GM19351 (cell line): ENCODE results near the gene PFDN2.

Experiments used
- ATAC-seq: cut with Tn5 transposase; IDR thresholded peaks from one replicate; pipeline ENCODE4 v1.9.1; 2021; ENCODE audit warnings: mild to moderate bottlenecking, moderate library complexity; ENCODE audit not compliant: unreplicated experiment

The PFDN2 gene

DNA sequence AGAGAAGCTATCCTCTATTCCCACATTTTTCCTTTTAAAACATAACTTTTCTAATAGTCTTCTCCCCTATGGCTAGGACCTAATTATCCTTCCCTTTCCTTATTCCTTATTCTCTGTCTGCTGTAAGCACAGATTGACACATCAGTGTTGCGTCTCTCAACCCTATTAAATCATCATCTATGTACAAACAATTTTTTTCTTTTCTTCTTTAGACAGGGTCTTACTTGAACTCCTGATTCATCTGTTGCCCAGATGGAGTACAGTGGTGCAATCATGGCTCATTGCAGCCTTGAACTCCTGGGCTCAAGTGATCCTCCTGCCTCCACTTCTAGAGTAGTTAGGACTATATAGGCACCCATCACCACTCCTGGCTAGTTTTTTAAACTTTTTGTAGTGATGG is 11.4 kb downstream of the PFDN2 start:
- ATAC-seq, result no peak

GRCh38 chr1:161100556-161100955 is 17.3 kb downstream of the PFDN2 start:
- ATAC-seq, result no peak

DNA sequence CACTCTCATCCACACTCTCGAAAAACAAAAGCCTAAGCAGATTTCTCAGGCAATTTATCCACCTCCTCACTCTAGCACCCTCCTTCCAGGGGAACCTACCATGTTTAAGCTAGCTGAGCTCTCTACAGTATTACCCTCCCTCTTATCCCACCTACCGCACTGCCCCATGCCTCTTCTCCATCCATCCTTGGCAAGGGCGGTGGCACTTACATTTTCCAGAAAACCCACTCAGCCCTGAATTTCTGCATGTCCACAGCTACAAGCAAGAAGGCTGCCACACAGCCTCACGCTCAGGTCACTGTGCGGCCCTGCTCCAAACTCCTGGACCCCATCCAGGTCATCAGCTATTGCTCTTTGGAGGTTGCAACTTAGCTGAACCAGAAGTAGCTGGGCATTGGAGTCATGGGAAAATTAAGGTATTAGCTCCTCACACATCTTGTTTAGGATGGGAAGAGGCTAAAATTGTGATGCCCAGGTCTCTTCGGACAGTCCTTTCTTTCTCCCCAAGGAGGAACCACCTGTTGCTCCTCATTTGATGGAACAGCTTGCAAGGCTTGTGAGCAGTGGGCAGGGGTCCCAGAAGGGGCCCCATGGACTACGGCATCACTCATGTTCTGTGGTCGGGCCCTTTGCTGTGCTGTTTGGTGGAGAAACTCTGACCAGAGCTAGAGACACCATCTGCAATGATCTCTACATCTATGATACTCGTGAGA is 18.6 kb downstream of the PFDN2 start:
- no peak for ATAC-seq

- ATAC-seq, result peak; percentile 78
These were observed 19.4 kb downstream of the PFDN2 start, which contains the start of gene KLHDC9 for GRCh38 chr1:161098210-161099068. TSS of gene KLHDC9 (plus strand) at chr1:161098361. CDS start at chr1:161098536, 175 bp downstream.

DNA sequence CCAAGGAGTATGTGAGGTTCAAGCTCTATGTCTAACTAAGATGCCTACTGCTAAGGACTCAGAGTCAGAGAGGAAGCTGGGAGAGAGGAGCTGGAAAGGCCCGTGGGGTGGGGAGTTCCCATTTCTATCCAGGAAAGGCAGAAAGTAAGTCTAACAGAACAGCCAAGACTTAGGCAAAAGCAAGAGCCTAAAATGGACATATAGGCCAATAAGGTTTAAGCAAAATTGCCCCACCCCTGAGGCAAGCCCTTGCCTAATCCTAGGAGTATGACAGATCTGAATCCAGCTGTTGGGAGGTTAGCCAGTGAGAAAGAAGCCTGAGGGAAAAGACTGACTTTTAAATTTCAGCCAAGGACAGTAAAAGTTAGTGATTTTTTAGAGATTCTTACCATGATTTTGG is 21.3 kb downstream of the PFDN2 start:
- no peak for ATAC-seq

DNA sequence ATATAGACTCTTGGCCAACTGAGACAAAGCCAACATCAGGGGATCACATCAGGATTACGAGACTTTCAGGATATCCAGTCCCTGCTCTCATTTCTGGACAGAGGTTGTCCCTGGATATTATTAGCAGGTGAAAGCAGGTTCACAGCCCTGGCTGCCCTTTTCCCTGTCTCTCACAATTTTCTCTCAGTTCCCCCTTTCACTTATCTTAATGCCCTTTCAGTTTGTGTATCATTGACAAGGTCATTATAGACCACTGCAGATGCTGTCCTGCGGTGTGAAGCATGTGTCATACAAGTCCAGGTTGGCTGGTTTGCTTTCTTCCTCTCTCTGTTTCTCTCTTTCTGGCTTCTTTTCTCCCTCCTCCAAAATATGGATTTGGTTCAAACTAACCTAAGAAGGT is 21.8 kb downstream of the PFDN2 start:
- peak; percentile 44 for ATAC-seq

- no peak for ATAC-seq
These were observed 22.6 kb downstream of the PFDN2 start for GRCh38 chr1:161095230-161095629.

GRCh38 chr1:161094481-161094880 is 23.4 kb downstream of the PFDN2 start:
- no peak for ATAC-seq

DNA sequence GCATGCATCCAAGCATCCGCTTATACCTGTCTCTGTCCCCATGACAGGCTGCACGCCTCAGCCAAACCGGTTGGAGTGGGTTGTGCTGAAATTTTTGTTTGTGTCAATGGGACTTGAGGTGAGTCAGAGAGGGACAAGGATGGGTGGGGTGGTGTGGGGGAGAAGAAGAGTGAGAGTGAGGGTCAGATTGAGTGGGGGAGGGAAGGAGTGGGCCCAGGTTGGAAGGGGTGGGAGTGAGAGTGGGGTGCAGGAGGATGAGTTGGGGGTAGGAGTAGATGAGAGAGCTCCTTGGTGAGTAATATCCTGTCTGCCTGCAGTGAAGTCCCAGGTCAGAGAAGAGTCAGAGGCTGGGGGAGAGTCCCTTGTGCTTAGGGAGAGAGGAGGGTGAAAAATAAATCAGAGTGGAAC is 25.2 kb downstream of the PFDN2 start:
- ATAC-seq, result no peak

- no peak for ATAC-seq
These were observed 25.9 kb downstream of the PFDN2 start for GRCh38 chr1:161091796-161092507.

- no peak for ATAC-seq
These were observed 26.7 kb downstream of the PFDN2 start for GRCh38 chr1:161091093-161091492.

DNA sequence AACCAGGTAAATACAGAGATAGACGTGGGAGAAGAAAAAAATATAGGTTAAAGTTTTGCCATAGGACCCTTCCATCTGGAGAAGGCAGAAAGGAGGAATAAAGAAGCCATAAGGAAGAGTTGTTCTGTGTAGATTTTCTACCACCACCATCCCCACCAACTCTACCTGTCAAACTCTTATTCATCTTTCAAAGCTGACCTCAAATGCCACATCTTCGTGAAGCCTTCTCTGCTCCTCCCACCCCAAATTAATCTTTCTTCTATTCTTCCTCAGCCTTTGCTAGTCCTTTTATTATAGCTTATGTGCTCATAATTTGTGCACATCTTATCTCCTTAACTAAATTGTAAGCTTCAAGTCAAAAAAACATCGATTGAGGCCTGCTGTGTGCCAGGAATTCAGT is 27.2 kb downstream of the PFDN2 start:
- ATAC-seq, result no peak

DNA sequence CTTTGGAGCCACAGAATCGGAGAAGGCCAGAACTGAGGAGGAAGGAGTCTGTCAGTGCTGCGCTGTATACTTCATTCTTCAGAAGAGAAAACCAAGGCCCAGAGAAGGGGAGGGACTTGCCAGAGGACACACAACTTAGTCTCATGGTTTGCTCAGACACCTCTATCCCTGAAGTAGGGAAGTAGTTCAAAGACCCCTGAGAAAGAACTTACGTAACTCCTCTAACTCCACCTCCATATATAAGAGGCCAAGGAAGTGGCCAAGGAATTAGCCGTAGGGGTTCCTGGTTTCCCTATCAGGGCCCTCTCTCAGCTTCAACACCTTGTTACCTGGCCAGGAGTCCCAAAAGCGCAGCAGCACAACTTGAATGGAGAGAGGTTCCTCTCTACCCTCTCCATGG is 27.9 kb downstream of the PFDN2 start:
- ATAC-seq, result no peak

- ATAC-seq, result no peak
These were observed 28.4 kb downstream of the PFDN2 start, which contains the start of gene NECTIN4 for GRCh38 chr1:161089251-161089924. TSS of gene NECTIN4 (minus strand) at chr1:161089558. CDS start at chr1:161089296, 262 bp downstream.

DNA sequence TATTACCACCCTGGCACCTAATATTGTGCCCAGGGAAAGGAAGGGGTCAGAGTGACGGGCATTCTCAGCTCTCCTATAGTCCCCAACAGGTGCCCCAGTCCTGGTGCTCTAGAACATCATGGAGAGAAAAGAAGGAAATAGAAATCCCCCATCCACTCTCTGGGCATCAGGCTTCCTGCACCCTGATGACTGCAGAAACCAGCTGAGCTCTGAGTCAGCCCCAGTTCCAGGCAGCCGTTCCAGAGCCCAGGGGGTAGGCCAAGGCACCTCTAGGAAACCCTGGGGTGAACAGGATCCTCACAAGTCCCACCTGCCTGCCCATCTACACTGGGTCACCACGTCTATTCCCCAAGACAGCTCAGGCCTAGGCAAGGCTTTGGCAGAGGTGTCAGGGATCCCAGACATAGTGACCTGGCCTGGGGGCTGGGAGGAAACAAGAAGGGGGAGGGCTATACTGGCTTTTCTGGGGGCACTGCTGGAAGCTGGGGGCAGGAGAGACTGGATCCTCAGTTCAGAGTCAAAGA is 29.2 kb downstream of the PFDN2 start:
- ATAC-seq, result no peak

- ATAC-seq, result no peak
These were observed 31.4 kb downstream of the PFDN2 start for GRCh38 chr1:161086457-161086856.

- no peak for ATAC-seq
These were observed 32.7 kb downstream of the PFDN2 start for GRCh38 chr1:161085165-161085564.

- no peak for ATAC-seq
These were observed 33.2 kb downstream of the PFDN2 start for GRCh38 chr1:161084597-161084988.

DNA sequence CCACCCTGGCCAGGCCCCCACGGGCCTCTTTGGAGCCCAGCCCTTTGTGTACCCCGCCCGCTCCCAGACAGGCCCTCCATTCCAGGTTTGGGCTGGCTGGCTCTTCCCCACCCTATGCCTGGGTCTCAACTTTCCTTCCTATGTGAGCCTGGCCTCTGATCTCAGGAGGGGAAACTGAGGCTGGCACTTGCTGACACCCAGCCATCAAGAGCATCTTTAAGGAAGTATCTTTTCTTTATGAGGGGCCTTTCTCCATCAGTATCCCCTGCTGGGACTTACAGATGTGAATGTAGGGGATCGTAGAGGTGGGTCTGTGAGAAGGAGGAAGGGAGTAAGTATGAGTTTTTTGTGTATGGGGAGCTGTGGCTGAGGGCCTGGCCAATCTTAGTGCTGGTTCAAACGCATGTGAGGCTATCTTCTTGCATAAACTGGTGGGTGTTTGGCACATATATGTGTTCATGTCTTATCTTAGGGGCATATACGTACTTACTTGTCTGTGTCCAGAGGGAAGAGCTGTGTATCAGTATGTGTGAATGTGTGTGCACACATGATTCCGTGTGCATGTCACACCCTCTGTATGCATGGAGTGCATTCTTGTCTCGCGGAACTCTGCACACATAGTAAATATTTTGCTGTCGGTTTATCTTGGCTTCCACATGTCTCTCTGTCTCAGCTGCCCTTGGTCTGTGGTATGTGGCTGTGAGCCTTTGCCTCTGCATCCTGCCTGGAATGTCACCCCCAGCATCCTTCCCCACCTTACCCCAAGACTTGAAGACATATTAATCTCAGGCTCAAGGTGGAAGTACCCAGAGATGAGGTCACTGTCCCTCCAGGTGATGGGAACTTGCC is 33.9 kb downstream of the PFDN2 start:
- ATAC-seq, result no peak
